SK-N-SH (cell line): ENCODE data around the gene SOBP. TPM values are rescaled to one million over a fixed set of nuclear protein-coding genes. Genes with fewer than 3 reads are reported as not detected.
A peak's percentile ranks its signal among the peaks of the same experiment; 100 is the strongest.

Experiments used
- CTCF ChIA-PET: fragments of 300-600, 350-600 bp; formaldehyde crosslinking; extraction: SDS; loops from one replicate; lab custom pipeline; 2021; lab: Yijun Ruan, JAX
- POLR2A ChIA-PET: fragments of 350-600 bp; sonication (Branson Sonifier 250); formaldehyde crosslinking; extraction: SDS; loops from one replicate; lab custom pipeline; 2020; ENCODE audit warnings: antibody characterized with exemption, inconsistent platforms; lab: Yijun Ruan, JAX
- DNase-seq: peaks from one replicate; pipeline ENCODE4 v3.0.0; 2012
- H2AFZ ChIP-seq: fragments of 200-600 bp; sonication (generic); 2 replicates; pipeline ENCODE4 v1.8.1; 2016; ENCODE audit warnings: antibody characterized with exemption, mild to moderate bottlenecking, low read depth
- H3F3A ChIP-seq: fragments of 200-600 bp; sonication (generic); replicated peaks from 2 replicates; pipeline ENCODE3; 2016; ENCODE audit warnings: antibody characterized with exemption, mild to moderate bottlenecking; ENCODE audit not compliant: insufficient read depth
- H3K27ac ChIP-seq, 2 experiments: fragments of 200-500 bp in 1 of 2; fragments of 200-600 bp in 1 of 2; sonication (Bioruptor generic) in 1 of 2; sonication (generic), shearing (Covaris generic) in 1 of 2; 2 replicates each; pipeline versions ENCODE4 v1.5.1 to v1.6.1; 2014 to 2016; ENCODE audit warnings: low read depth in 2 of 2, inconsistent platforms in 1 of 2, low read length in 1 of 2, mild to moderate bottlenecking in 1 of 2, mixed read lengths in 1 of 2
- H3K27me3 ChIP-seq: fragments of 200-600 bp; sonication (generic), shearing (Covaris generic); 2 replicates; pipeline ENCODE4 v1.6.1; 2016; ENCODE audit warnings: mixed run types; ENCODE audit not compliant: insufficient read depth
- H3K36me3 ChIP-seq, 2 experiments: fragments of 200-500 bp in 1 of 2; fragments of 200-600 bp in 1 of 2; sonication (Bioruptor generic) in 1 of 2; sonication (generic) in 1 of 2; replicated peaks in 1 of 2; 2 replicates each; pipeline versions ENCODE3 to v1.5.1; 2014 to 2016; ENCODE audit warnings: low read length in 1 of 2, mild to moderate bottlenecking in 1 of 2; ENCODE audit not compliant: insufficient read depth in 2 of 2, control insufficient read depth in 1 of 2
- H3K4me1 ChIP-seq, 2 experiments: fragments of 200-500 bp in 1 of 2; fragments of 200-600 bp in 1 of 2; sonication (Bioruptor generic) in 1 of 2; sonication (generic), shearing (Covaris generic) in 1 of 2; 2 replicates each; pipeline versions ENCODE4 v1.5.1 to v1.6.1; 2014 to 2016; ENCODE audit warnings: low read depth in 1 of 2, low read length in 1 of 2, mixed run types in 1 of 2; ENCODE audit not compliant: insufficient read depth in 2 of 2, control insufficient read depth in 1 of 2
- H3K4me2 ChIP-seq: fragments of 200-600 bp; sonication (generic), shearing (Covaris generic); 2 replicates; pipeline ENCODE4 v1.6.1; 2017; ENCODE audit warnings: mixed run types
- H3K4me3 ChIP-seq, 2 experiments: fragments of 200-500 bp in 1 of 2; fragments of 200-600 bp in 1 of 2; sonication (Bioruptor generic) in 1 of 2; sonication (generic), shearing (Covaris generic) in 1 of 2; 2 replicates each; pipeline versions ENCODE4 v1.5.1 to v1.8.1; 2014 to 2016; ENCODE audit warnings: low read depth in 2 of 2, inconsistent platforms in 1 of 2, low read length in 1 of 2, mild to moderate bottlenecking in 1 of 2, mixed read lengths in 1 of 2, moderate library complexity in 1 of 2
- H3K79me2 ChIP-seq: fragments of 200-600 bp; sonication (generic); 2 replicates; pipeline ENCODE4 v1.8.1; 2017; ENCODE audit warnings: mild to moderate bottlenecking; ENCODE audit not compliant: insufficient read depth
- H3K9ac ChIP-seq: fragments of 200-600 bp; sonication (generic); 2 replicates; pipeline ENCODE4 v1.6.1; 2017; ENCODE audit warnings: mixed run types
- H3K9me2 ChIP-seq: fragments of 200-600 bp; sonication (generic); 2 replicates; pipeline ENCODE4 v1.6.1; 2017; ENCODE audit warnings: mixed run types
- H3K9me3 ChIP-seq: fragments of 200-600 bp; sonication (generic); 2 replicates; pipeline ENCODE4 v1.6.1; 2017; ENCODE audit warnings: mixed run types, mild to moderate bottlenecking, moderate library complexity
- H4K20me1 ChIP-seq: fragments of 200-600 bp; sonication (generic); 2 replicates; pipeline ENCODE4 v1.6.1; 2017; ENCODE audit warnings: mild to moderate bottlenecking, mixed run types; ENCODE audit not compliant: insufficient read depth
- CTCF ChIP-seq: fragments of 200-600 bp; sonication (generic); IDR thresholded peaks from 2 replicates; pipeline ENCODE4 v1.6.1; 2017; ENCODE audit warnings: antibody characterized with exemption, mild to moderate bottlenecking, moderate library complexity
- ELF1 ChIP-seq: IDR thresholded peaks from 2 replicates; pipeline ENCODE4 v1.4.0; 2012
- EP300 ChIP-seq, 2 experiments: IDR thresholded peaks; 2 replicates each; pipeline versions ENCODE4 v1.4.0 to v1.6.1; 2012; ENCODE audit warnings: borderline replicate concordance in 1 of 2, low read depth in 1 of 2, low read length in 1 of 2
- EZH2phosphoT487 ChIP-seq: fragments of 200-600 bp; sonication (generic); IDR thresholded peaks from 2 replicates; pipeline ENCODE4 v1.6.1; 2017; ENCODE audit warnings: low read depth, mixed run types, mild to moderate bottlenecking, antibody characterized with exemption, moderate library complexity, borderline replicate concordance
- FOSL2 ChIP-seq: IDR thresholded peaks from 2 replicates; pipeline ENCODE4 v1.4.0; 2012; ENCODE audit warnings: low read depth, mild to moderate bottlenecking, moderate library complexity, borderline replicate concordance
- FOXJ3 ChIP-seq: sonication (generic); formaldehyde crosslinking; IDR thresholded peaks from 2 replicates; pipeline ENCODE4 v1.5.1; 2020; ENCODE audit warnings: mild to moderate bottlenecking, missing genetic modification reagents
- GABPA ChIP-seq: IDR thresholded peaks from 2 replicates; pipeline ENCODE4 v1.4.0; 2012; ENCODE audit warnings: low read depth, mild to moderate bottlenecking
- GATA2 ChIP-seq: sonication (generic); formaldehyde crosslinking; IDR thresholded peaks from 2 replicates; pipeline ENCODE4 v1.5.0; 2020; ENCODE audit warnings: mild to moderate bottlenecking, missing genetic modification reagents
- JUND ChIP-seq: IDR thresholded peaks from 2 replicates; pipeline ENCODE4 v1.4.0; 2012
- MEF2A ChIP-seq: IDR thresholded peaks from 2 replicates; pipeline ENCODE4 v1.4.0; 2012; ENCODE audit warnings: low read depth, borderline replicate concordance
- NFIC ChIP-seq: IDR thresholded peaks from 2 replicates; pipeline ENCODE4 v1.4.0; 2012; ENCODE audit warnings: borderline replicate concordance
- RAD21 ChIP-seq: IDR thresholded peaks from 2 replicates; pipeline ENCODE4 v1.6.1; 2012; ENCODE audit warnings: mild to moderate bottlenecking, low read length
- RFX5 ChIP-seq: IDR thresholded peaks from 2 replicates; pipeline ENCODE4 v1.6.1; 2012; ENCODE audit warnings: mild to moderate bottlenecking, improper control_type of control experiment, low read length
- TCF12 ChIP-seq: IDR thresholded peaks from 2 replicates; pipeline ENCODE4 v1.4.0; 2012
- WGBS: methylation state at CpG from one replicate; pipeline ENCODE4 v1.1.6; 2017; ENCODE audit warnings: low lambda C conversion rate; 5-methylcytosine and 5-hydroxymethylcytosine counted together
- polyA plus RNA-seq, 3 experiments: library from polyadenylated mRNA; depleted of rRNA; stranded (reverse); fragments of >200 nt; gene quantifications; 2 replicates each; pipeline ENCODE4 v1.2.3, GENCODE V29; 2012
- TF ChIP-seq, protein P1 (sequence below): IDR thresholded peaks from 2 replicates; pipeline ENCODE4 v1.4.0; 2012; ENCODE audit warnings: low read depth, borderline replicate concordance
- TF ChIP-seq, protein P2 (sequence below): IDR thresholded peaks from 2 replicates; pipeline ENCODE4; 2012

The SOBP gene
- polyA plus RNA-seq, 1 of the 3 experiments (the other 2 are of a cell fraction): 0.61 TPM

GRCh38 chr6:107607116-107607515 lies 117.2 kb downstream of the SOBP start:
- DNase-seq: no peak
- H4K20me1 ChIP-seq: no peaks in the 10 kb centered on the region
- WGBS: 77% methylated on average over 4 of the region's 4 CpGs
- no peaks in the 10 kb centered on the region for H3K9me2 ChIP-seq
- no peaks in the 10 kb centered on the region for H3K27me3 ChIP-seq
- no peaks in the 10 kb centered on the region for H3K36me3 ChIP-seq
- ChIA-PET CTCF (interaction anchor here (0.9 to 1.7 kb wide), 2 partner anchors 48 to 118 kb away, joined by 3 to 7 read pairs; no protein-coding TSS in a partner anchor), POLR2A (no interaction called here)
- H3K9ac ChIP-seq: no peak overlapping the region
- H3K4me2 ChIP-seq: no peak overlapping the region
- H3F3A ChIP-seq: no peaks in the 10 kb centered on the region
- H3K4me3 ChIP-seq: no peak overlapping the region
- no peaks in the 10 kb centered on the region for H3K79me2 ChIP-seq
- no peak overlapping the region for H2AFZ ChIP-seq
- no peaks in the 10 kb centered on the region for H3K9me3 ChIP-seq
- H3K4me1 ChIP-seq: peaks cover 0 to 44% of the 10 kb centered on the region in 2 experiments; a peak in 1 of 4 replicates
- peak overlapping the region in 1 of 2 experiments; percentile 51; a peak in 1 of 4 replicates for H3K27ac ChIP-seq
- no peak for TF ChIP-seq FOXJ3
- TF ChIP-seq RAD21: no peak
- no peak for TF ChIP-seq RFX5

DNA sequence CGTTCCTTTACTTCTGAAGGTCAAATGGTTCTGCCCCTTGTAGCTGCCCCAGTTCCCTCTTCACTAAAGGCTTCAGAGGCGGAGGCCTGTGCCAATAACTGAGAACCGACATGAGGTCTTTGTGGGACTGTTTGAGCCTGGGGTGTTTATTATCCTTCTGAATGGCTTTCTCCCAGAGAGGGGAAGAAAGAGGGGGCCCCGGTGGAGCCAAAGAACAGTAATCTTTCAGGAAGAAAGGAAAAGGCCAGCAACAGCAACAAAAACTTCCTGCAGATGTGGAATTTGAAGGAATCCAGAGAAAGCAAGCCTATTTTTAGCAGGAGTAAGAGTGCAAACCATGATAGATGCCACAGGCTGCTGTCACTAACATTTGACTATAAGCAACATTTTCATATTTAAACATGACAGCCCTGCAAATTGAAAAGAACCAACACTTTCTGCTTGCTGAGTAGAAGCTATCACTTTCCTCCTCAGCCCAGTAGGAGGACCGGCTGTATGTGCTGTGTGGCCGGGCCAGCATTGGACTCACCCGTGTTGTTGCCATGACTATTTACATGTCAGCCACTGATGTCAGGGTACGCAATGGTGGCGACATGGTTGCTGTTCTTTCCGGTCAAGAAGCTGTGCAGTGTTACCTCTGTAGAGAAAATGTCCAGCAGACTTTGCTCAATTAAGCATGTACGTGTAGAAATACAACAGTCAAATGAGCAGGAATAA lies 121.3 kb downstream of the SOBP start:
- H3F3A ChIP-seq: no peaks in the 10 kb centered on the region

GRCh38 chr6:107612762-107613415 lies 123.0 kb downstream of the SOBP start:
- H3F3A ChIP-seq: no peaks in the 10 kb centered on the region
- no peaks in the 10 kb centered on the region for H4K20me1 ChIP-seq
- no peaks in the 10 kb centered on the region for H3K36me3 ChIP-seq
- H3K4me1 ChIP-seq: peaks cover 0 to 39% of the 10 kb centered on the region in 2 experiments; a peak in 2 of 4 replicates
- ChIA-PET CTCF (interaction anchor here (0.9 to 1.5 kb wide), 2 partner anchors 14 to 235 kb away, joined by 3 read pairs; no protein-coding TSS in a partner anchor), POLR2A (no interaction called here)
- no peak overlapping the region for H3K9ac ChIP-seq
- H2AFZ ChIP-seq: no peak overlapping the region
- H3K79me2 ChIP-seq: no peaks in the 10 kb centered on the region
- no peak overlapping the region for H3K4me2 ChIP-seq
- no peak for DNase-seq
- no peak overlapping the region for H3K27ac ChIP-seq
- 57% methylated on average over 3 of the region's 3 CpGs for WGBS
- H3K27me3 ChIP-seq: no peaks in the 10 kb centered on the region
- no peaks in the 10 kb centered on the region for H3K9me2 ChIP-seq
- no peak overlapping the region for H3K4me3 ChIP-seq
- no peaks in the 10 kb centered on the region for H3K9me3 ChIP-seq
- TF ChIP-seq, protein P1, sequence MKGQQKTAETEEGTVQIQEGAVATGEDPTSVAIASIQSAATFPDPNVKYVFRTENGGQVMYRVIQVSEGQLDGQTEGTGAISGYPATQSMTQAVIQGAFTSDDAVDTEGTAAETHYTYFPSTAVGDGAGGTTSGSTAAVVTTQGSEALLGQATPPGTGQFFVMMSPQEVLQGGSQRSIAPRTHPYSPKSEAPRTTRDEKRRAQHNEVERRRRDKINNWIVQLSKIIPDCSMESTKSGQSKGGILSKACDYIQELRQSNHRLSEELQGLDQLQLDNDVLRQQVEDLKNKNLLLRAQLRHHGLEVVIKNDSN: no peak
- TF ChIP-seq GATA2 (no peak), TCF12 (no peak), CTCF (no peak), MEF2A (no peak)

More for the DNA sequence above, 121.3 kb downstream of the SOBP start:
- no peaks in the 10 kb centered on the region for H3K9me3 ChIP-seq
- no peak overlapping the region for H3K4me2 ChIP-seq
- peaks cover 0 to 36% of the 10 kb centered on the region in 2 experiments; a peak in 2 of 4 replicates for H3K4me1 ChIP-seq
- ChIA-PET POLR2A (no interaction called here), CTCF (interaction anchor here (0.9 to 1.5 kb wide), 2 partner anchors 15 to 44 kb away, joined by 3 read pairs; no protein-coding TSS in a partner anchor)
- H2AFZ ChIP-seq: no peak overlapping the region
- H3K9me2 ChIP-seq: no peaks in the 10 kb centered on the region
- H3K36me3 ChIP-seq: no peaks in the 10 kb centered on the region
- 83% methylated on average over 11 of the region's 11 CpGs for WGBS
- no peak overlapping the region for H3K4me3 ChIP-seq
- H3K27me3 ChIP-seq: no peaks in the 10 kb centered on the region
- DNase-seq: no peak
- TF ChIP-seq EZH2phosphoT487 (no peak), FOSL2 (no peak), GABPA (no peak), NFIC (no peak), EP300 (IDR thresholded peaks at IDR 0.05; ENCODE audit: borderline replicate concordance in 1 of 2, low read depth in 1 of 2, low read length in 1 of 2) (no peak), ELF1 (no peak), RFX5 (no peak), JUND (no peak)
- TF ChIP-seq, protein P2, sequence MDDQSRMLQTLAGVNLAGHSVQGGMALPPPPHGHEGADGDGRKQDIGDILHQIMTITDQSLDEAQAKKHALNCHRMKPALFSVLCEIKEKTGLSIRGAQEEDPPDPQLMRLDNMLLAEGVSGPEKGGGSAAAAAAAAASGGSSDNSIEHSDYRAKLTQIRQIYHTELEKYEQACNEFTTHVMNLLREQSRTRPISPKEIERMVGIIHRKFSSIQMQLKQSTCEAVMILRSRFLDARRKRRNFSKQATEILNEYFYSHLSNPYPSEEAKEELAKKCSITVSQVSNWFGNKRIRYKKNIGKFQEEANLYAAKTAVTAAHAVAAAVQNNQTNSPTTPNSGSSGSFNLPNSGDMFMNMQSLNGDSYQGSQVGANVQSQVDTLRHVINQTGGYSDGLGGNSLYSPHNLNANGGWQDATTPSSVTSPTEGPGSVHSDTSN: no peak
- H3K27ac ChIP-seq: no peak overlapping the region
- H3K9ac ChIP-seq: no peak overlapping the region
- no peaks in the 10 kb centered on the region for H3K79me2 ChIP-seq
- no peaks in the 10 kb centered on the region for H4K20me1 ChIP-seq
